GM18873 (cell line): Measurements from ENCODE around the gene SFXN5.
"Not testable (repeated sequence)": the region's sequence is repeated elsewhere in the genome, so short reads cannot be mapped to it uniquely, and the experiment has no call there.

Source experiments
- ATAC-seq: cut with Tn5 transposase; IDR thresholded peaks from one replicate; pipeline ENCODE4 v1.9.1; 2021; ENCODE audit warnings: mild to moderate bottlenecking, moderate library complexity, moderate number of reproducible peaks; ENCODE audit not compliant: unreplicated experiment, low FRiP score

SFXN5 gene

DNA sequence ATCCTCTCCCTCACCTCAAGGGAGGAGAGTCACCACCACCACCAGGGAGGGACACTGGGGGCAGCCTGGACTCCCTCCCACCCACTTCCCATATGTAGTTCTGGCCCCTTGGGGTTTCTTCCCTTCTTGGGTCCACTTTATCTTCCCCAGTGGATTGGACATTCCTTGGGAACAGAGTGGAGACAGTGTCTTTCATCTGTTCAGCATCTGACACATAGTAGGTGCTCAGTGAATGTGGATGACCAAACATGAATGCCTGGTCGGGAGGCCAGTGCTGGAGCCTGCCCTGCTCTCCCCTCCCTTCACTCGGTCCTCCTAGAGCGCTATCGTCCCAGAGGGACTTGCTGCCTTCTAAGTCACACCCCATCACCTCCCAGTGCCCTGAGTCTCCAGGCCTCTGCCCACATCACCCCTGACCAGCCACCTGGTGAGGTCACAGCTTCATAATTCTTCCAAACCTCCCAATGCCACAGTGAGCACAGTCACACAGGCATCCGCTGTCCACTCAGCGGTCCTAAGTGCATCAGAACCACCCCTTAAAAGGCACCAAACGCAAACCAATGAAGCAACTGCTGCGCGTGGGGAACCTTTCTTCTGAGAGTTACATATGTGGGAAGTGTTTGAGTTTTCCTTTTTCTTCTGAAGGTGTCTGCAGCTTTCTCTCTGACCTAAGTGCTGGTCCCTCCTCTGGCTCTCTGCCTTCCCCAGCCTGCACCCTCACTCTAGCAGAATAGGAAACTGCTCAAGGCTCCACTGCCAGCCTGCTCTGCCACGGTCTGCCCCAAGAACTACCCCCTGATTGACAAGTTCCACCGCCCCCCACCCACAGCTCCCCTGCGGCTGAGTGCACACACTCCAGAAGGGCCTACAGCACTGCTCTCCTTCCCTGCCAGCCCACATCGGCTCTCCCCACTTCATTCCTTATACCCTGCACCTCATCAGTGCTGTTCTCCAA, 7.2 kb upstream of the SFXN5 start:
- no peak for ATAC-seq

DNA sequence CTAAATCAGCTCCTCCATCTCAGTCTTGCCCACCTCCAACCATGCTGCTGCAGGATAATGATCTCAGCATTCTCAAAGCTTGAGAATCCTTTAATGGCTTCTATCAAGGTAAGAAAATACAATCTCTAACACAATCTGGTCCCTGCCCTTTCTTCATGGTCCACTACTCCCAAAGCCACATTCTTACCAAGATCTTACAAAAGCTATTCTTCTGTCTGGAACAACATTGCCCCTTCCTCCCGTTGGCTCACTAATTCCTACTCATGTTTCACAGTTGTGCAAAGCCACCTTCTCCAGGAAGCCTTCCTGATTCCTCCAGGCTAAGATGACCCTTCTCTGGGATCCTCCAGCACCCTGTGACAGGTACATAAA, 5.9 kb upstream of the SFXN5 start:
- ATAC-seq, result no peak

DNA sequence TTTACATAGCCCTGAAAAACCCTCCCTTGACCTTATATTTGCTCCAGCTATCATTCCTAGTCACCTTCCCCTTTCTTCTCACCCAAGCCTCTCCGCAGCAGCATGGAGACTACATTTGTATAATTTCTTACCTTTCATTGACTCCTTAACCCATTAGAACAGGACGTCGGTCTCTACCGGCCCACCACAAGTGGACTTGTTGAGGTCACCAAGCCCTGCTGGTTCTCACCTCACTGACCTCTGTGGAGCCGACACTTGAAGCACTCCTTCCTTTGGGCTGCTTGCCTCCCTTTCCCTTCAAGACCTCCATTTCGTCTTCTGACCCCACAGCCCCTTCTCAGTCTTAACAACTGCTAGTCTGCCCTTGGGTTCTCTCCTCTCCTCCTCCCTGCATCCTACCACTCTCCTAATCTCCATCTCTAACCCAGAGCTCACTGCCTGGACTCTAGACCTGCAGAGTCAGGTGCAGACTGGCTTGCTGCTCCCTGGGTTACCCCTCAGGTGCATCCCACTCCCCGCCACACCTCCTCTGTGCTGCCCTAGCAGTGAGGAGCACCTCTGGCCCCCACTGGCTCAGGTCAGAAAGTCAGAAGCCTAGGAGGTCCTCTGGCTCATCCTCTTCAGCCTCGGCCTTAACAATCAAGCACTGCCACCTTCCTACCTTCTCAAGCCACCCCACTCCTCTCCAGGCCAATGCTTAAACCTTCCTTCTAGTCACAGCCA, 5.3 kb upstream of the SFXN5 start:
- no peak for ATAC-seq

DNA sequence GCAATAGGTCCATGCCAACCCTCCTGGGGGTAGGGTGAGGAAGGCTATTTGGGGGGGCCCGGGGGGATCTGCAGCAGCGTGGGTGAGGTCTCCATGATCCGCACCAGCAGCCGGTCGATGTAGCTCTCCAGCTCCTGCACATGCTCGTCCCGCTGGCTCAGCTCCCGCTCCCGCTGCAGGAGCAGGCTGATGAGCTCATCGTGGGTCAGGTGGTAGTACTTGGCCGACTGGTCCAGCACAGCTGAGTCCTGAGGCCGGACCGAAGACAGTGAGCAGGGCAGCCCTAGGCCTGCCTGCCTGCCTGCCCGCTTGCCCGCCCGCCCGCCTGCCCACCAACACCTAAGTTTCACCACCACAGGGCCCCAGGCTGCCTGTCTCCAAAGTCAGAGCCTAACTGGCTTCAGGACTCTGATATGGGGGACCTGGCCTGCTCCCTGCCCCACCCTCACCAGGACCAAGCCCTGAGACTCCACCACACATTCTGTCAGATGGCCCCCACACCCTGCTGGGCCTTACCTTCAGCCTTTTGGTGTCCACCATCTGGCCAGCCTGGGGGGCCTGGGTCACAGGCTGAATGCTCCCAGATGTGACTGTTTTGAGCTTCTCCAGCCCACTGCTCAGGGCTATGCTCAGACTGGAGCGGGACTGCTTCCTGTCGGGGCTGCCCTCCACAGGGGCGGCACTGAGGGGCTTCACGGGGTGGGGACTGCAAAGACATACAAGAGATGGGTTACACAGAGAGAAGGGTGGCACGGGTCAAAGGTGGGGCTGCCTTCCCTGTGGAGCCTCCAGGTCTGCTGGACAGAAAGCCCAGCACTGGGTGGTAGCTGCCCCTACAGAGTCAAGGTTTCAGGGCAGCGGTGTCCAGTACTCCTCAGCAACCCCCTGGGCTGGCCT, 4.2 kb upstream of the SFXN5 start:
- no peak for ATAC-seq

DNA sequence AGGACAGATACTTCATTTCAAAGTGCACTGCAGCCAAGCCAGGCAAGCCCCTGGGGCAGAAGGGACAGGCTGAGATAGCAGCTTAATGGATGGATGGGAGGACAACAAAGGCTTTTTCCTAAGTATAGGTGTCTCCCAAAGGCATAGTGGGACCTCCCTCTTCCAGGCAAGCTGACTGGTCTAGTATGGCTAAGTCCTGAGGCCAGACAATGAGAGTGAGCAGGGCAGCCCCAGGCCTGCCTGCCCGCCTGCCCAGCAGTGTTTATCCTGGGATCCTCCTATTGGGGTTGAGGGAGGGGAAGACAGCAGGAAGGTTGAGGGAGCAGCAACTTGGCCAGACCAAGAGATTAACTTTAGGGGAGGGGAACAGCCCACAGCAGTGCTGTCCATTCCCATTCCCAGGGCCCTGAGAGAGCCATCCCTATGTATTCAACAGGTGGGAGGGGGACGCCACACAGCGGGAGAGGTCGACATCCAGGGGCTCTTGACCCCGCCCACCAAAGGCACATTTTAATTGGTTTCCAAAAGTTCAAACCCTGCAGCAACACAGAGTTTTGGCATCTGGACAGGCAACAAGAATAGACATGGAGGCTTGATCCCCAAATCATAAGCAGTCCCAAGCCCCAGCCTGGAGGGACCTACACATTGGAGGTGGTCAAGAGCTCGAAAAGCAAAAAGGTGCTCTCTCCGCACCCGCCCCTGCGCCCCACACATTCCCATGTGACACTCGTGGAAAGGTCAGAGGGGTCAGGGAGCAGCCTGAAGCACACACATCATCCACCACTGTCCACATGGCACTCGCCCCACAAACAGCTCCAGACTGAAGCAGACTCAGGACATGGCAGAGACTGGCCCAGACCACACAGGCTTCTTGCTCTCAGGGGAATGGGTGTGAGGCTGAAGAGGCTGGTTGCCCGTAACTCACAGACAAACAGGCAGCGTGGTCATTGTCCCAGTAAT, 2.9 kb upstream of the SFXN5 start:
- no peak for ATAC-seq

DNA sequence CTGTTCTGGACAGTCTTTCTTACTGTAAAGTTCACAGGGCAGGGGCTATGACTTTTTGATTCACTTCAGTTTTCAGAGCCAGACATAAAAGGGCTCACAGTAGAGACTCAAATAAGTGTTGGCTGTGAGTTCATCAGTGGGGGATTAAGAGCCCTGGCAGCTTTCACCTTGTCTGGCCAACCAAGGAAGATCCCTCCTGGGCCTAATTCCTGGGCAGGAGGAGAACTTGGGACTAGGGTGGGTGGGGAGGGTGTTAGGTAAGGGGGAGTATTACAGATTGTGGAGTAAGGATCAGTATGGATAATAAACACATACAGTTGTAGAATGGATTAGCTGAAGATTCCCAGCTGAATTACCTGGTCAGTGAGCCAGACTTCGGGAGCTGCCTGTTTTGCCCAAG, 904 bp upstream of the SFXN5 start:
- ATAC-seq, result no peak

DNA sequence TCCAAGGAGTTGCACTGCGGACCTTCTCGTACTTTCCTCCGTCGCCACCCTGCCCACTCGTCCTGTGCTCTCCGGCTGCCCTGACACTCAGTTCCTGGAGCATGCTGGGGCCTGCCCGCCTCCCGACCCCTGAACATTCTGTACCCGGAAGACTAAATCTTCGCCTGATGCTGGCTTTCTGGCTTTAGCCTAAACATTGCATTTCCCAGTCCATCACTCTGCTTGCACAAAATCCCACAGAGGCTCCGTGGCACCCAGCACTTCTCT, 550 bp upstream of the SFXN5 start:
- ATAC-seq, result no peak

DNA sequence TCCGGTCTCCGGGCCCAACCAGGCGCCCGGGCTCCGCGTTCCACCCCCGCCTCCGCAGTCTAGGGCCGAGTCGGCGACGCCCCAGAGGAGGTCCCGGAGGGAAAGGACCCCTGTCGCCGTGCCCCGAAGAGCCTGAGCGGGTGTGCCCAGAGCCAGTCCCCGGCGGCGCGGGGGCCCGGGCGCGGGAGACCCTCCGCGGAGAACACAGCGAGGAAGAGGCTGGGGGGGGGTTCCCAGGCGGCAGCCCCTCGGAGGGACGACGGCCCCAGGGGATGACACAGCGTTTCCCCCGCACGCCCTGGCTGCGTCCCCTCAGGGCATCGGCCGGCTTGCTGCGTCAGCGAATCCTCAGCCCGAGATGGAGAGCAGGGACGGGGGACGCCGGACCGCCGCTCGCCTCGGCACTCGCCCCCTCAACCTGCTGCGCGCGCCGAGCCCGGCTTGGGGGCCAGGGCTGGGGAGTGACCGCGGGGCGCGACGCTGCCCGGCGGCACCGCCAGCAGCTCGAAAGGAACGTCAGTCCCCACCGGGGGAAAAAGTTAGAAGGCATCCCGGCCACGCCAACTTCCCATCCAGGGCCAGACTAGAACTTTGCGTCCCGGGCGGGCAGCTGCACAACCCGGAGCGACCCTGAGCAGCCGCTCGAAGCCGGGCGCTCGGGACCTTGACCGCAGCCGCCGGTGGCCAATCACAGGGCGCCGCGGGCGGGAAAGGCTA, 711 bp downstream of the SFXN5 start:
- ATAC-seq, result peak; percentile 15

DNA sequence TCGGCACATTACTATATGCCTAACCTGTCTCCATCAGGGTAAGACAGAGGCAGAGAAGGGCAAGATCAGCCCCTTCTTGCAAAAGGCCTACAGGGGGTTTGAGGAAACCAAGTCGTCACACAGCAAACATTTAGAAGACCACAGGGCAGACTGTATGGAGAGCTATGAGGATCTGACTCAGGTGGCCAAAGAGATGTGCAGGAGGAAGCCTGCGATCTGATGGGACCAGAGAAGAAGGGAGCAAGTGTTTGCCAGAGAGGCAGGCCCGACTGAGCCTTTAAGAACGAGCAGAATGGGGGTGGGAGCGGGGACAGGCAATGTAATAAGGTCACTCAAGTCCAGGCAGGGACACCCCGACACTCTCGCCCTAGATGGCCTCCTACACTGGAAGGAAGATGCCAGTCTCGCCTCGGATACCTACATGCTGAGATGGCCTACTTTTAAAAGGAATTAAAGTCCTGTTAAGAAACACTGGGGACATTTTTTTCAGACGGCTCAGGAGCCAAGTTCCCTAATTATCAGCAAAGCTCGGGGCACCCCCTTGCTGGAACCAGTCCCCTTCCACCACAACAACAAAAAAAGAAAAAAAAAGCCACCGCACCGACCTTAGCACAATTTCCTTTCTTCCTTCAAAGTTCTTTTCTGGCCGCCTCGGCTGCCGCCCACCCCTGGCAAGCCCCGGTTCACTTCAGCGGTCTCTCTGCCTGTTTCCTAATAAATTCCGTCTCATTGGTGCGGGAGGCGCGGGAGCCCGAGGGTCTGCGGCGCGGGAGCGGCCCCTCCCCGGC, 1.5 kb downstream of the SFXN5 start:
- no peak for ATAC-seq

DNA sequence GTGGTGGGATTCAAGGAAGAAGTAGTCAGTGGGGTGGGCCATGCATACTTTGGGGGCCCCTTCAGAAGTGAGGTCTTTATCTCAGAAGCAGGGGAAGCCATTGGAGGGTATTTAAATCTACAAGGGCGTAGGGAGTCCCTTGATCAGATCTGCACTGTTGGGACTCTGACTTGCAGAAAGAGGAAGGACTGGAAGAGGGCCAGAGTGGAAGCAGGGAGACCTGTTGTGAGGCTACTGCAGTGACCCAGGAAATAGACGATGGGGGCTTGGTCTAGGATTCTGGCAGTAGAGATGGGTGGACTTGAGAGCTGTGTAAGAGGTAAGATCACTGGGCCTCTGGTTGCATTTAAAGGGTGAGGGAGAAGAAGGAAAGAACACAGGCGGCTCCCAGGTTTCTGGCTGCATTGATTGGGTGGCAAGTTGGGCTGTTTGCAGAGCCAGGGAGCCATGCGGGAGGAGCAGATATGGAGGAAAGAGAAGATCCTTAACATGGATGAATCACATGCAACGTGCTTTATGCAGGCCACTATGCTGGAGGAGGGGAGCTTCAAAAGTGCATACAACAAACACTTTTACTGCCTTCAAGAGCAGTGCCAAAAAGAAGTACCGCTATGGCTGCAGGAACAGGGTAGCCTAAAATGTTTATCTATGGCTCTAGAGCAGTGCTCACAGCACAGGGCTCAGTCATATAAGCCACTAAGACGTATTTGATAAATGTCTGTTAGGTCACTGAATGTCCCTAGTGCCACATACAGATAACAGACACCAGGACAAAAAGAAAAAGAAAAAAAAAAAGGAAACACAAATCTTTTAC, 2.3 kb downstream of the SFXN5 start:
- no peak for ATAC-seq

DNA sequence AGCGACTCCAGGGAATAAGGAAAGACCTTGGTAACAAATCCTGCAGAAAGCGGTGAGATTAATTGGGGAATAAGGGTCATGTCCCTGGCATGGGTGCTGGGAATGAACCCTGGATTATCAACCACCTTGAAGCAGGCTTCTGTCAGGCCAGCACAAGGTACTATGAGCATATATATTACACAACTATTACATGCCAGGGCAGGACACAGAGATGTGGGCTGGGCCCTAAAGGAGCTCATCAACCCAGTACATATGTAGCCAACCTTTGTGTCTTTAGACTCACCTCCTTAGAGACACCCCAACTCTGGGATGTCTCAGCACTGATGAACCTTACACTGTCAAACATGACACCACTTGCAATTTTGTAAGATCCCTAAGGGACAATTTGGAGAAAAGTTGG, 3.4 kb downstream of the SFXN5 start:
- no peak for ATAC-seq

DNA sequence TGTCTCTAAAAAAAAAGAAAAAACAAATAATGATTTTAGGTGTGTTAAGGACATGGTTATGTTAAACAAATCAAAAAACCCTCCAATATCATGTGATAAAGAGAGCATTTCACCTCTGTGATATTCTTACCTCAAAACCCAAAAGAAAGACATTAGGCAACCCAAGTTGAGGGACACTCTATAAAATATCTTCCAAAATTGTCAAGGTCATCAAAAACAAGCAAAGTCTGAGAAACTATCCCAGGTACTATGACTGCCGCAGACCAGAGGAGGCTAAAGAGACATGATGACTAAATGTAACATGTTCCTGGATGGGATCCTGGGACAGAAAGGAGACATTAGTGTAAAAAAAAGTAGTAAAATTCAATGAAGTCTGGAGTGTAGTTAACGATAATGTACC, 4.5 kb downstream of the SFXN5 start:
- ATAC-seq, result no peak

DNA sequence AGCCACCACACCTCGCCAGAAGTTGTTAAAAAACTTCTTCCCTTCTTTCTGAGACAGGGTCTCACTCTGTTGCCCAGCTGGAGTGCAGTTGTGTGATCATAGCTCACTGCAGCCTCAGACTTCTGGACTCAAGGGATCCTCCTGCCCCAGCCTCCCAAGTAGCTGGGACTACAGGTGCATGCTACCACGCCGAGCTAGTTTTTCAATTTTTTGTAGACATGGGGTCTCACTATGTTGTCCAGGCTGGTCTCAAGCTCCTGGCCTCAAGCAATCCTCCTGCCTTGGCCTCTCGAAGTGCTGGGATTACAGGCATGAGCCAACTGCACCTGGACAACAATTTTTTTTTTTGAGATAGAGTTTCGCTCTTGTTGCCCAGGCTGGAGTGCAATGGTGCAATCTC, 6.4 kb downstream of the SFXN5 start:
- ATAC-seq, result not testable (repeated sequence)

DNA sequence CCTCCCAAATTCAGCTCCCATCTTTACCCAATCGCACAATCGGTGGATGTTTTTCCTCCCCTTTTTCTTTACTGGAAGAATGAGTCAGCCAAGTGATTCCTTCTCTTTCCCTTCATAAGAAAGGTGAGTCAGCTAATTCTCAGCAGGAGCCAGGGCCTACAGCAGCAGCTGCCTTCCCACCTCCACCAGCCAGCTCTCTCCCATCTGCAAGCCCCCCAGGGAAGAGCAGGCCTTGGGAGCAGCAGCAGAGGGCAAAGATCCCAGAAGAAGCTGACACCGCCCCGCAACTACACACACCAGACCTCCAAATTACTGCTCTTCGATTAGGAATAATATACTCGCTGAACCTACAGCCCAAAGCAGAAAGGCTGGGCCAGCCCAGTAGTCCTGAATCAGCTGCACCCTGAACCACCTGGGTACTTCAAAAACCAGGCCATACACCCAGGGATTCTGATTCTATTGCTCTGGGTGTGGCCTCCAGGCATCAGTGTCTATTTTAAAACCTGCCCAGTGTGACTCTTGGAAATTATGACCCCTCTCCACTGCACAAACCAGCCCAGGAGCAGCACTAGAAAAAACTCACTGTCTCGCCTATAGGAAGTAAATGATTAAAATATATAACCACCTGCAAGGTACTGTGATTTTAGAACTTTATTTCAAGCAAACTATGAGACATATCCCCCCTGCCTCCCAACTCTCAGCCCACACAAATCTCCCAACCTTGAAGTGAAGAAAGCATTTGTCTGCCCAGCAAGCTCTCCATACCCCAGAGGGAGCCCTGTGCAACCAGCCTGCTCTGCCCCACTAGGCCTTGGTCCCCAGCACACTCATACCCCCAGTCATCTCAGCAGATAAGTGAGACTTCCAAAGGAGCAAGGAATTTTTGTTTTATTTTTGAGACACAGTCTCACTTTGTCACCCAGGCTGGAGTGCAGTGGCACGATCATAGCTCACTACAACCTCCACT, 7.3 kb downstream of the SFXN5 start:
- ATAC-seq, result no peak

DNA sequence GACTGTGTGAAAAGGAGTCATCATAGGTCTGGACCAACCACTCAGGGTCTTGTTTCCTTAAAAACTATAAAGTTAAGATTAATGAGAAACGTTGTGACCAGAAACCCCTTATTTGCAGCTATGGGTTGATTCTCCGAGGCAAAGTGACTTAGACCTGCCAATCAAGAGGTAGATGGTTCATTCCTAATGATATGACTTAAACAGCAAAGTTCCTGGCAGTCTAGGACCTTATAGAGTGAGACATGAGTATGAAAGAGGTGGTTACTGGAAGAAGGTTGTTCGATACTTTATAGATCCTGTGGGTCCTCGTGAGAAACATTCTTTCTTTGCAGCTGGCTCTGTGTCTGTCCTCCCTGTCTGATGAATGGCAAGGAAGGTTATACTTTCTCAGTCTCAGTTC, 8.0 kb downstream of the SFXN5 start:
- ATAC-seq, result no peak

DNA sequence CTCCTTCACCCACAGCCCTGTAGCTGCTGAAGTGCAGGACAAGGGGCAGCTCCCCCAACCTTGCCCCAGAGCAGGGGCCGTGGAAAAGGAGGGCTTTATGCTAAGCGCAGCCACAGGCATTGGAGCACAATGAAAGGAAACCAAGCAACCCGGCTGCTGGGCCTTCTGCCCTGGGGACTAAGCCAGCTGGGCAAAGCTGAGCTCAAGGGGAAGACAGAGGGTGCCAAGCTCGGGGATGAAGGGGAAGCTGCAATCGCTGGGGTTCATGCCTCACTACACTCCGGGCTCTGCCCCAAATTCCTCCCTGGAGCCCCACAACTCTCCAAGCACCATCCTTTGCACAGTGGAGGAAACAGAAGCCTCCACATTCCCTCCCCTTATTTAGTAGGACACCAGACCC, 12.4 kb downstream of the SFXN5 start:
- no peak for ATAC-seq

DNA sequence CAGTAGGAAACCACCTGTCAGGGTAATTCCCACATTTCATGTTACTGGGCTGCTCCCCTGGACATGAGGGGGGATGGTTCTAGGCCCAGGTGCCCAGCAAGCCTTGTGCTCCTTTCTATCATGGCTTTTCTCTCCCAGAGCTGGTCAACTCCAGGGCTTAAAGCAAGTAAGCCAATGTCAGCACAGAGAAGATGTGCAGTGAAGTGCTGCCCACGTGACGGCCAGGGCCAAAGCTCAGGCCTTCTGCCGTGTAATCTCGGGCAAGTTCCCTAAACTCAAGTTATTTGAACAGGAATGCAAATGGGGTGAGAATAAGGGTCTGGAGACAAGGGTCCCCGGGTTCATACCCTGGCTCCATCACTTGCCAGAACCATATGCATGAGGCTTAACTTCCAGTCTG, 16.5 kb downstream of the SFXN5 start:
- no peak for ATAC-seq
